ENCODE results near the gene ATP6V0E2.
"Not testable (repeated sequence)": the region's sequence is repeated elsewhere in the genome, so short reads cannot be mapped to it uniquely, and the experiment has no call there.

ATP6V0E2 gene

DNA sequence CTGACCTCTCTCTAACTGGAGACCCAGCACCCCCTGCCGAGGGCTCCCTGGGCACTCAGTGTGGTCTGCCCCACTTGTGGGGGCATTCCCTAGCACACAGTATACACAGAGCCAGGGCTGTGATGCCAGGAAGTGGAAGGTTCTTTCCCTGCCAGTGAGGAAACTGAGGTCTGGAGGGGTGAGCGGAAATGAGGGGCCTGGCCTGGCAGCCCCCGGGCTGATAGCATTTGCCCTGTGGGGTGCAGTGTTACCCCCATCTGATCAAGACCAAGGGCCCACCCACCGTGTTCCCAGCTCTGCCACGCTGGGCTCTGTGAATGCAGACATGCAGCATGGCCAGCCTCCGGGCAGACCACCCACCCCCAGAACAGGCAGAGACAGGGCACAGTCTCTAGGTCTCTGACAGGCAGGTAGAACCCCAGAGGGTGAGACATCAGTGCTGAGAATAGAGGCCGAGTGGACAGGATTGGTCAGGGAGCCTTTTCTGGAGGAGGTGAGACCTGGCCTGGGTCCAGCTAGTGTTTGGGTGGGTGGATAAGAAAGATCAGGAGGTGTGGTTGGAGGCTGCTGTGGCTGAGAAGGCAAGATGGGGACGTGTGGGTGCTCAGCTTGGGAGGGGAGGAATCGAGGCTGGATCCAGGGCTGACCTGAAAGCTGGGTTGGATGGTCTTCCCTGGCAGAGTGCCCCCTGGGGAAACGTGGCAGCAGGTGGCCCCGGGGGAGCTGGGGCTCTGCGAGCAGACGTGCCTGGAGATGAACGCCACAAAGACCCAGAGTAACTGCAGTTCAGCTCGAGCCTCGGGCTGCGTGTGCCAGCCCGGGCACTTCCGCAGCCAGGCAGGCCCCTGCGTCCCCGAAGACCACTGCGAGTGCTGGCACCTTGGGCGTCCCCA lies 46.4 kb upstream of the ATP6V0E2 start:
- TF ChIP-seq, protein P1, sequence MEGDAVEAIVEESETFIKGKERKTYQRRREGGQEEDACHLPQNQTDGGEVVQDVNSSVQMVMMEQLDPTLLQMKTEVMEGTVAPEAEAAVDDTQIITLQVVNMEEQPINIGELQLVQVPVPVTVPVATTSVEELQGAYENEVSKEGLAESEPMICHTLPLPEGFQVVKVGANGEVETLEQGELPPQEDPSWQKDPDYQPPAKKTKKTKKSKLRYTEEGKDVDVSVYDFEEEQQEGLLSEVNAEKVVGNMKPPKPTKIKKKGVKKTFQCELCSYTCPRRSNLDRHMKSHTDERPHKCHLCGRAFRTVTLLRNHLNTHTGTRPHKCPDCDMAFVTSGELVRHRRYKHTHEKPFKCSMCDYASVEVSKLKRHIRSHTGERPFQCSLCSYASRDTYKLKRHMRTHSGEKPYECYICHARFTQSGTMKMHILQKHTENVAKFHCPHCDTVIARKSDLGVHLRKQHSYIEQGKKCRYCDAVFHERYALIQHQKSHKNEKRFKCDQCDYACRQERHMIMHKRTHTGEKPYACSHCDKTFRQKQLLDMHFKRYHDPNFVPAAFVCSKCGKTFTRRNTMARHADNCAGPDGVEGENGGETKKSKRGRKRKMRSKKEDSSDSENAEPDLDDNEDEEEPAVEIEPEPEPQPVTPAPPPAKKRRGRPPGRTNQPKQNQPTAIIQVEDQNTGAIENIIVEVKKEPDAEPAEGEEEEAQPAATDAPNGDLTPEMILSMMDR (IDR thresholded peaks at IDR 0.05; ENCODE audit: control extremely low read depth, extremely low read depth, low read depth, missing control alignments) = no peak
- ChIA-PET POLR2A (no interaction called here), CTCF (no interaction called here)
- DNase-seq (ENCODE audit: extremely low spot score) = no peak

DNA sequence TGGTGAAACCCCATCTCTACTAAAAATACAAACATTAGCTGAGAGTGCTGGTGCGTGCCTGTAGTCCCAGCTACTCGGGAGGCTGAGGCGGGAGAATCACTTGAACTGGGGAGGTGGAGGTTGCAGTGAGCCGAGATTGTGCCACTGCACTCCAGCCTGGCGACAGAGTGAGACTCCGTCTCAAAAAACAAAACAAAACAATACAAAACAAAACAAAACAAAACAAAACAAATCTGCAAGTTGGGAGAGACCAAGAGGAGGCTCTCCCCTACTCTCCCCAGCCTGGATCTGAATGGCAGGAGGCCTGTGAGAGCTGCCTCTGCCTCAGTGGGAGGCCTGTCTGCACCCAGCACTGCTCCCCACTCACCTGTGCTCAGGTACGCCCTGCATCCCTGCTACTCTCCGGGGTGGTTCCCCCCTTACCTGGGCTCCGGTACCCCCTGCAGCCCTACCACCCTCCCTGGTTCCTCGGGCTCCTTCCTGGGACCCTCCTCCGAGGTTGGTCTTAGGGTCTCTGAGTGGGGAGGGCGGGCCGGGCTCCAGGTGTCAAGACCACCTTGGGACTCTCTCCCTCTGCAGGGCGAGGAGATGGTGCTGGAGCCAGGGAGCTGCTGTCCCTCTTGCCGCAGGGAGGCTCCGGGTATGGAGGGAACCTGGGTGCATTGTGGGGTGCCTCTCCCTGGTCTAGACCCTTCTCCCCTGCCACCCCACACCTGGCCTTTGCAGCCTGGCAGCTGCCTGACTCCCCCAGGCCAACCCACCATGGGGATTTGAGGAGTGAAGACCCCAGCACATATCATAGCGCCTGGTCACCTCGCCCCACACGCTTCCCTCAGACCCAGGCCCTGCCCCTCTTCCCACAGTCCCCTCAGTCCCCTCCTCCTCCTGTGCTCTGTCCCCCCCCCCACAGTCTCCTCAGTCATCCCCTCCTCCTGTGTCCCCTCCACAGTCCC lies 45.1 kb upstream of the ATP6V0E2 start:
- no peak for DNase-seq (ENCODE audit: extremely low spot score)
- ChIA-PET CTCF (no interaction called here), POLR2A (no interaction called here)
- TF ChIP-seq, protein P1 (IDR thresholded peaks at IDR 0.05; ENCODE audit: control extremely low read depth, extremely low read depth, low read depth, missing control alignments) = no peak

DNA sequence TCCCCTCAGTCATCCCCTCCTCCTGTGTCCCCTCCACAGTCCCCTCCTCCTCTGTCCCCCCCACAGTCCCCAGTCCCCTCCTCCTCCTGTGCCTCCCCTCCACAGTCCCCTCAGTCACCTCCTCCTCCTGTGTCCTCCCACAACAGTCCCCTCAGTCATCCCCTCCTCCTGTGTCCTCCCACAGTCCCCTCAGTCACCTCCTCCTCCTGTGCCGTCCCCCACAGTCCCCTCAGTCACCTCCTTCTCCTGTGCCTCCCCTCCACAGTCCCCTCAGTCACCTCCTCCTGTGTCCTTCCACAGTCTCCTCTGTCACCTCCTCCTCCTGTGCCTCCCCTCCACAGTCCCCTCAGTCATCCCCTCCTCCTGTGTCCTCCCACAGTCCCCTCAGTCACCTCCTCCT lies 43.2 kb upstream of the ATP6V0E2 start:
- POLR2A ChIA-PET, CTCF ChIA-PET: not testable (repeated sequence)

DNA sequence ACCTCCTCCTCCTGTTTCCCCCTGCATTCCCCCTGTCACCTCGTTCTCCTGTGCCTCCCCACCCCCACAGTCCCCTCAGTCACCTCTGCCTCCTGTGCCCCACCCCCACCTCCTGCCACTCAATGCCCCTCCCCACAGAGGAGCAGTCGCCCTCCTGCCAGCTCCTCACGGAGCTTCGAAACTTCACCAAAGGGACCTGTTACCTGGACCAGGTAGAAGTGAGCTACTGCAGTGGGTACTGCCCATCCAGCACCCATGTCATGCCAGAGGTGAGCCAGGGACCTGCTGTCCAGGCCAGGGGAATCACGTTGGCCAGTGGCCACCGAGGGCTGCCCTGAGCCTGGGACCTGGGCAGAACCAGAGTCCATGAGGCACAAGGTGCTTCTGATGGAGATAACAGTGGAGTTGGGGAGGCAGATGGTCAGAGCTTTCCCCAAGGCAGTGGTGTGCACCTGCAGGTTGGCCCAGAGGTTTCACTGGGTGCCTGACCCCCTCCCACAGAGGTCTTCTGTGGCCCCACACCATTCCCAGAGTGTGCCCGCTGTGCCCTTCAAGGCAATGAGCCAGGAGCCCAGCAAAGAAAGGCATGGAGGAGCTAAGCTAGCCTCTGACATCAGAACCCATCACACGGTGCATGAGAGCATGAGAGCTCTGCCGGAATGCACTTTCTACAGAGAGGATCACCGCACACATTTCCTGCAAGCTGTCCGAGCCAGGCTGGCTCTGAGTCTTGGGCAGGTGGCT lies 42.6 kb upstream of the ATP6V0E2 start:
- no peak for DNase-seq (ENCODE audit: extremely low spot score)
- ChIA-PET CTCF (interaction anchor here (1.0 kb wide), 1 partner anchor 89 kb away, joined by 3 read pairs; no protein-coding TSS in a partner anchor), POLR2A (no interaction called here)
- TF ChIP-seq, protein P1 (IDR thresholded peaks at IDR 0.05; ENCODE audit: control extremely low read depth, extremely low read depth, low read depth, missing control alignments) = no peak

More for the DNA sequence above, 43.2 kb upstream of the ATP6V0E2 start:
- not testable (repeated sequence) for DNase-seq (ENCODE audit: extremely low spot score)

DNA sequence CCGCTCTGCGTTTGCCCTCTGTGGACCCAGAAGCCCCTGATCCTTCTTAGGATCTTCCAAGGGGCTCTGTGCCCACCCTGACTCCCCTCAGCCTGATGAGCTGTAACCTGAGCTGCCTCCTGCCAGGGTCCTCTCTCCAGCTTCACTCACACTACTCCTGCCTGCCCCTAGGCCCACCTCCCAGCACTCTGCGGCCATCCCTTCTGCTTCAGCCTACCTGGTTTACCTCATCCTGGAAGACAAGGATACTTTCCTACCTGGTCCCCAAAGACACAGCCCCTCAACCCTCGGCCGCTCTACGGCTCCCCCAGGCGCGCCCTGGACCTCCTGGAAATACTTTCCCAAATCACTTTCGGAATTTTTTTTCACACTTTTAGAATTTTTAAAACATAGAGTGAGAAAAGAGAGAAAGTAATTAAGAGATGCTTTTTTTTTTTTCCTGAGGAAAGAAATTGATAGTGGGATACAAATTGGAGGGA lies 42.0 kb upstream of the ATP6V0E2 start:
- no peak for DNase-seq (ENCODE audit: extremely low spot score)
- TF ChIP-seq, protein P1 (IDR thresholded peaks at IDR 0.05; ENCODE audit: control extremely low read depth, extremely low read depth, low read depth, missing control alignments) = no peak
- ChIA-PET POLR2A (no interaction called here), CTCF (interaction anchor here (1.0 kb wide), 1 partner anchor 90 kb away, joined by 3 read pairs; no protein-coding TSS in a partner anchor)

DNA sequence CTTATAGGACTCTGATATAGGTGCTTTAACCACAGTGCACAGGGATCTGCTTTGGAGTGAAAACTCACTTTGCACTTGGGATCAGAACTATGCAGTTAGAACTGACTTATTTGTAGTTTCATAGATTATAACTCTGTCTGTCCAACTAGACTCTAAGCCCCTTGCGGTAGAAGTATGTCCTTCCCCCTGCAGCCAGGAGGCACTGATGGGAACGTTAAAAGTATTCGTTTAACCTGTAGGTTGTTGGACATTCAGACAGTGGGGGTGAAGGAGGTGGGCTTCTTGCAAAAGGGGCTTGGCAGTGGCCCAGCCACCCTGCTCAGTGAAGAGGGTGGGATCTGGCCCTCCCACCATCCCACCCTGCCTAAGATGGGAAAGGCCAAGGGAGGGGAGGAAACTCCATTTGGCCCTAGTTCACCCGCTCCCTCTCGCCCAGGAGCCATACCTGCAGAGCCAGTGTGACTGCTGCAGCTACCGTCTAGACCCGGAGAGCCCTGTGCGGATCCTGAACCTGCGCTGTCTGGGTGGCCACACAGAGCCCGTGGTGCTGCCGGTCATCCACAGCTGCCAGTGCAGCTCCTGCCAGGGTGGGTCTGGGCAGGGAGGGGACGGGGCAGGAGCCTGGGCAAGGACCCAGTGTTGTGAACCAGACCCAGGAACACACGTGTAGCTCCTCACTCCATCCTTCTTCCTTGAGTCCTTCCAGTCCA lies 41.3 kb upstream of the ATP6V0E2 start:
- POLR2A ChIA-PET = no interaction called here

More for the DNA sequence above, 41.3 kb upstream of the ATP6V0E2 start:
- CTCF ChIA-PET = interaction anchor here (1.0 kb wide), 1 partner anchor 91 kb away, joined by 3 read pairs; no protein-coding TSS in a partner anchor
- DNase-seq (ENCODE audit: extremely low spot score) = no peak
- TF ChIP-seq, protein P1 (IDR thresholded peaks at IDR 0.05; ENCODE audit: control extremely low read depth, extremely low read depth, low read depth, missing control alignments) = no peak

Data from GM10248 (cell line).